ENCODE data around the gene GOLIM4. TPM values are rescaled to one million over a fixed set of nuclear protein-coding genes. Genes with fewer than 3 reads are reported as not detected.

The GOLIM4 gene
- total and polyA plus RNA-seq, 2 experiments from 2014 or later: 34.4 to 50.5 TPM

DNA sequence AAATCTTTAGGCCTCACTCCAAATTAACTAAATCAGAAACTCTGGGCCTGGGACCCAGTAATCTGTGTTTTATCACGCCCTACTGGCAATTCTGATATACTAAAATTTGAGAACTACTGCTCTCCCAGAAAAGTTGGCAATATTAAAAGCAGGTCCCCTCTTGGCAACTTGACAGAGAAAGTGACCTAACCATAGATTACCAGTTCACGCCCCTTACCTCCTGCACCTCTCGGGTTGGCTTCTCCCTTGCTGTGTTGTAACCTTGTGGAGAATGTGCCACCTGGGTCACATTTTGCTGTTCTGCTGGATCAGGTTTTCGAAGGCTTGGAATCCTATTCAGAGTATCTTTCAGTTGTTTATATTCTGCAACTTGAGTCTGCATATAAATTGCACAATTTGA, 59.1 kb downstream of the GOLIM4 start (continued):
- TF ChIP-seq, protein P1, sequence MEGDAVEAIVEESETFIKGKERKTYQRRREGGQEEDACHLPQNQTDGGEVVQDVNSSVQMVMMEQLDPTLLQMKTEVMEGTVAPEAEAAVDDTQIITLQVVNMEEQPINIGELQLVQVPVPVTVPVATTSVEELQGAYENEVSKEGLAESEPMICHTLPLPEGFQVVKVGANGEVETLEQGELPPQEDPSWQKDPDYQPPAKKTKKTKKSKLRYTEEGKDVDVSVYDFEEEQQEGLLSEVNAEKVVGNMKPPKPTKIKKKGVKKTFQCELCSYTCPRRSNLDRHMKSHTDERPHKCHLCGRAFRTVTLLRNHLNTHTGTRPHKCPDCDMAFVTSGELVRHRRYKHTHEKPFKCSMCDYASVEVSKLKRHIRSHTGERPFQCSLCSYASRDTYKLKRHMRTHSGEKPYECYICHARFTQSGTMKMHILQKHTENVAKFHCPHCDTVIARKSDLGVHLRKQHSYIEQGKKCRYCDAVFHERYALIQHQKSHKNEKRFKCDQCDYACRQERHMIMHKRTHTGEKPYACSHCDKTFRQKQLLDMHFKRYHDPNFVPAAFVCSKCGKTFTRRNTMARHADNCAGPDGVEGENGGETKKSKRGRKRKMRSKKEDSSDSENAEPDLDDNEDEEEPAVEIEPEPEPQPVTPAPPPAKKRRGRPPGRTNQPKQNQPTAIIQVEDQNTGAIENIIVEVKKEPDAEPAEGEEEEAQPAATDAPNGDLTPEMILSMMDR (conservative IDR thresholded peaks at IDR 0.05; ENCODE audit: low read depth in 2 of 2): no peak
- TF ChIP-seq NANOG (IDR thresholded peaks at IDR 0.05; ENCODE audit: borderline replicate concordance): no peak
- TF ChIP-seq CREB1 (CRISPR knock-in tag; IDR thresholded peaks at IDR 0.05; ENCODE audit: low read depth): no peak
- TF ChIP-seq, protein P2, sequence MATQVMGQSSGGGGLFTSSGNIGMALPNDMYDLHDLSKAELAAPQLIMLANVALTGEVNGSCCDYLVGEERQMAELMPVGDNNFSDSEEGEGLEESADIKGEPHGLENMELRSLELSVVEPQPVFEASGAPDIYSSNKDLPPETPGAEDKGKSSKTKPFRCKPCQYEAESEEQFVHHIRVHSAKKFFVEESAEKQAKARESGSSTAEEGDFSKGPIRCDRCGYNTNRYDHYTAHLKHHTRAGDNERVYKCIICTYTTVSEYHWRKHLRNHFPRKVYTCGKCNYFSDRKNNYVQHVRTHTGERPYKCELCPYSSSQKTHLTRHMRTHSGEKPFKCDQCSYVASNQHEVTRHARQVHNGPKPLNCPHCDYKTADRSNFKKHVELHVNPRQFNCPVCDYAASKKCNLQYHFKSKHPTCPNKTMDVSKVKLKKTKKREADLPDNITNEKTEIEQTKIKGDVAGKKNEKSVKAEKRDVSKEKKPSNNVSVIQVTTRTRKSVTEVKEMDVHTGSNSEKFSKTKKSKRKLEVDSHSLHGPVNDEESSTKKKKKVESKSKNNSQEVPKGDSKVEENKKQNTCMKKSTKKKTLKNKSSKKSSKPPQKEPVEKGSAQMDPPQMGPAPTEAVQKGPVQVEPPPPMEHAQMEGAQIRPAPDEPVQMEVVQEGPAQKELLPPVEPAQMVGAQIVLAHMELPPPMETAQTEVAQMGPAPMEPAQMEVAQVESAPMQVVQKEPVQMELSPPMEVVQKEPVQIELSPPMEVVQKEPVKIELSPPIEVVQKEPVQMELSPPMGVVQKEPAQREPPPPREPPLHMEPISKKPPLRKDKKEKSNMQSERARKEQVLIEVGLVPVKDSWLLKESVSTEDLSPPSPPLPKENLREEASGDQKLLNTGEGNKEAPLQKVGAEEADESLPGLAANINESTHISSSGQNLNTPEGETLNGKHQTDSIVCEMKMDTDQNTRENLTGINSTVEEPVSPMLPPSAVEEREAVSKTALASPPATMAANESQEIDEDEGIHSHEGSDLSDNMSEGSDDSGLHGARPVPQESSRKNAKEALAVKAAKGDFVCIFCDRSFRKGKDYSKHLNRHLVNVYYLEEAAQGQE (IDR thresholded peaks at IDR 0.05; ENCODE audit: unreplicated experiment): no peak
- TF ChIP-seq ZNF114 (CRISPR knock-in tag; IDR thresholded peaks at IDR 0.05): no peak
- TF ChIP-seq EZH2 (IDR thresholded peaks at IDR 0.05; ENCODE audit: low read depth, unreplicated experiment): no peak
- TF ChIP-seq JUNB (IDR thresholded peaks at IDR 0.05; ENCODE audit: unreplicated experiment): no peak
- TF ChIP-seq EZH2phosphoT487 (IDR thresholded peaks at IDR 0.05; ENCODE audit: unreplicated experiment): no peak
- TF ChIP-seq POLR2AphosphoS5 (IDR thresholded peaks at IDR 0.05; ENCODE audit: low read depth): no peak
- no peak for TF ChIP-seq ZNF331 (CRISPR knock-in tag; IDR thresholded peaks at IDR 0.05; ENCODE audit: low read depth)

DNA sequence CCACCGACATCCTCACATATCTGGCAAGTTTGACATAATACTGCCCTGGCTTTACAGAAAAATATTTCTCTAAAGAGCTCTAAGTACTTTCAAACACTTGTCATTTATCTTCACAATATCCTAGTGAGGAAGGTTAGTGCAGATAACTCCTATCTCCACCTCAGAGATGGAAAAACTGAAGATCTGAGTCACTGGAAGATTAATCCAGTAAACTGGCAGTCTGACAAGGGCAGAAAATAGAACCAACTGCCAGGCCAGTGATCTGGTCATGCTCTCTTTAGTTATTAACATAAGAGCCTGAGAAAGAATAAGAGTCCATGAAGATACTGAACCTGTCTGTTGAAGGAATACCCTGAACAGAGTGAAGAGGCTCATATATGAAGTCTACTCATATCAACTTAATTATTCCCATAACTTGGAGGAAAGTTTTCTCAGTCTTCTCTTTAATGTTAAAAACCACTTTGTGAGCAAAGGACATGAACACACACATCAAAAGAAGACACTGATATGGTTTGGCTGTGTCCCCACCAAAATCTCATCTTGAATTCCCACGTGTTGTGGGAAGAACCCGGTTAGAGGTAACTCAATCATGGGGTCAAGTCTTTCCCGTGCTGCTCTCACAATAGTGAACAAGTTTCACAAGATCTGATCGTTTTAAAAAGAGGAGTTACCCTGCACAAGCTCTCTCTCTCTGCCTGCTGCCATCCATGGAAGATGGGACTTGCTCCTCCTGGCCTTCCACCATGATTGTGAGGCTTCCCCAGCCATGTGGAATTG, 61.4 kb downstream of the GOLIM4 start:
- Histone ChIP-seq H3K9me2 (ENCODE audit: insufficient read depth) (no peaks in the 10 kb centered on the region), H3K27ac (ENCODE audit: low read depth) (no peak overlapping the region), H3K4me1 (ENCODE audit: insufficient read depth) (peaks cover 10% of the 10 kb centered on the region; the same call in 1 of the 2 replicates), H3K4me2 (no peak overlapping the region), H4K20me1 (replicated peaks; ENCODE audit: insufficient read depth) (no peaks in the 10 kb centered on the region; the same call in 1 of the 2 replicates), H3F3A (replicated peaks; ENCODE audit: low read depth) (no peaks in the 10 kb centered on the region), H3K4me3 (no peak overlapping the region), H3K79me2 (replicated peaks; ENCODE audit: insufficient read depth) (no peaks in the 10 kb centered on the region), H2AFZ (no peak overlapping the region), H3K36me3 (ENCODE audit: insufficient read depth) (peaks cover 12% of the 10 kb centered on the region; the same call in 1 of the 2 replicates), H3K27me3 (ENCODE audit: insufficient read depth) (no peaks in the 10 kb centered on the region)
- Mint-ChIP-seq H3K4me3 (no peak overlapping the region), H3K9me3 (no peaks in the 10 kb centered on the region), H3K27ac (no peak overlapping the region), H3K27me3 (ENCODE audit: insufficient read depth, low read depth, poor library complexity) (no peaks in the 10 kb centered on the region), H3K36me3 (ENCODE audit: low read depth) (peaks cover 42% of the 10 kb centered on the region), H3K4me1 (peaks cover 7% of the 10 kb centered on the region; the same call in 2 of the 3 replicates)
- DNase-seq (ENCODE audit: low spot score) (no peak), ATAC-seq (no peak)
- TF ChIP-seq EZH2 (IDR thresholded peaks at IDR 0.05; ENCODE audit: low read depth, unreplicated experiment) (no peak), JUNB (IDR thresholded peaks at IDR 0.05; ENCODE audit: unreplicated experiment) (no peak)
